Hematopoietic multipotent progenitor cell treated with erythropoietin and hydrocortisone succinate and interleukin-3 and kit ligand, for 15 days (in vitro differentiated cells): ENCODE results near the gene WDHD1.
A peak's percentile ranks its signal among the peaks of the same experiment; 100 is the strongest.
"Not testable (repeated sequence)": the region's sequence is repeated elsewhere in the genome, so short reads cannot be mapped to it uniquely, and the experiment has no call there.

Experiments
- DNase-seq: peaks from one replicate; pipeline ENCODE4 v3.0.0-alpha.2; 2015; ENCODE audit warnings: low spot score

WDHD1 gene

DNA sequence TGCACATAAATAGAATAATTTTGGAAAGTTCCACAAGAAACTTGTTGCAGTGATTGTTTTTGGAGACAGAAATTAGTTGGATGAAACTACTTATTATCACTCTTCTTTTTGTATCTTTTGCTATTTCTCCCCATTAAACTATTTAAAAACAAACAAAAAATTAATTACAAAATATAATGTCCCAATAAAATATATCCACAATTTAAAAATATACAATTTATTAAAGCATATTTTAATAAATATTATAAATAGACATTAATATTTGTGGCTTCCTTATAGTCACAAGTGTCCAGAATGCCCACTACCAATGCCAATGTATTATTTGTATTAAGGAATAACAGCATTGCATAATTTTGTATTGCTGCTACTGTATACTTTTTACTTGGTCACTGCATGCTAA lies 71.8 kb downstream of the WDHD1 start:
- no peak for DNase-seq

DNA sequence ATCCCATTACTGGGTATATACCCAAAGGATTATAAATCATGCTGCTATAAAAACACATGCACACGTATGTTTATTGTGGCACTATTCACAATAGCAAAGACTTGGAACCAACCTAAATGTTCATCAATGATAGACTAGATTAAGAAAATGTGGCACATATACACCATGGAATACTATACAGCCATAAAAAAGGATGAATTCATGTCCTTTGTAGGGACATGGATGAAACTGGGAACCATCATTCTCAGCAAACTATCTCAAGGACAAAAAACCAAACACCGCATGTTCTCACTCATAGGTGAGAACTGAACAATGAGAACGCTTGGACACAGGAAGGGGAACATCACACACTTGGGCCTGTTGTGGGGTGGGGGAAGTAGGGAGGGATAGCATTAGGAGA lies 73.3 kb downstream of the WDHD1 start:
- DNase-seq = not testable (repeated sequence)

DNA sequence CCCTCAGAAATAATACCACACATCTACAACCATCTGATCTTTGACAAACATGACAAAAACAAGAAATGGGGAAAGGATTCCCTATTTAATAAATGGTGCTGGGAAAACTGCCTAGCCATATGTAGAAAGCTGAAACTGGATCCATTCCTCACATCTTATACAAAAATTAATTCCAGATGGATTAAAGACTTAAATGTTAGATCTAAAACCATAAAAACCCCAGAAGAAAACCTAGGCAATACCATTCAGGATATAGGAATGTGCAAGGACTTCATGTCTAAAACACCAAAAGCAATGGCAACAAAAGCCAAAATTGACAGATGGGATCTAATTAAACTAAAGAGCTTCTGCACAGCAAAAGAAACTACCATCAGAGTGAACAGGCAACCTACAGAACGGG lies 74.1 kb downstream of the WDHD1 start:
- not testable (repeated sequence) for DNase-seq

DNA sequence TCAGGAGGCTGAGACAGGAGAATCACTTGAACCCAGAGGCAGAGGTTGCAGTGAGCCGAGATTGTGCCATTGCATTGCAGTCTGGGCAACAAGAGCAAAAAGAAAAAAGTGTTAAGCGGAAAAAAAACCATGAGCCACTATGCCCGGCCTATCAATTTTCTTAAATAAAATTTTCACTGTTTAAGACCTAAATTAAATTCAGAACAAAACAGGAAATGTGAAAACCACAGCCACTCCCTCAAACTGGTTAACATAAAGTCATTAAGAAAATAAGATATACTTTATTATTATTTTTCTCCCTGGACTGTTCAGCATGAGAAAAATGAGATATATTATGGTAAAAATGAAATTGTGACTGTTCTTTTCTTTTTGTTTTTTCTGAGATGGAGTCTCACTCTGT lies 79.7 kb downstream of the WDHD1 start:
- no peak for DNase-seq

DNA sequence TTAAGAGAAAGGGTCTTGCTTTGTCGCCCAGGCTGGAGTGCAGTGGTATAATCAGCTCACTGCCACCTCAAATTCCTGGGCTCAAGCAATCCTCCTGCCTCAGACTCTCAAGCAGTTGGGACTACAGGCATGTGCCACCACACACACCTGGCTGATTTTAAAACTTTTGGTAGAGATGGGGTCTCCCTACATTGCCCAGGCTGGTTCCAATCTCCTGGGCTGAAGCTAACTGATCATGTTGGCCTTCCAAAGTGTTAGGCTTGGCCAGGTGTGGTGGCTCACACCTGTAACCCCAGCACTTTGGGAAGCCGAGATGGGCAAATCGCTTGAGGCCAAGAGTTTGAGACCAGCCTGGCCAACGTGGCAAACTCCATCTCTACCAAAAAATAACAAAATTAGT lies 80.4 kb downstream of the WDHD1 start:
- DNase-seq = no peak

DNA sequence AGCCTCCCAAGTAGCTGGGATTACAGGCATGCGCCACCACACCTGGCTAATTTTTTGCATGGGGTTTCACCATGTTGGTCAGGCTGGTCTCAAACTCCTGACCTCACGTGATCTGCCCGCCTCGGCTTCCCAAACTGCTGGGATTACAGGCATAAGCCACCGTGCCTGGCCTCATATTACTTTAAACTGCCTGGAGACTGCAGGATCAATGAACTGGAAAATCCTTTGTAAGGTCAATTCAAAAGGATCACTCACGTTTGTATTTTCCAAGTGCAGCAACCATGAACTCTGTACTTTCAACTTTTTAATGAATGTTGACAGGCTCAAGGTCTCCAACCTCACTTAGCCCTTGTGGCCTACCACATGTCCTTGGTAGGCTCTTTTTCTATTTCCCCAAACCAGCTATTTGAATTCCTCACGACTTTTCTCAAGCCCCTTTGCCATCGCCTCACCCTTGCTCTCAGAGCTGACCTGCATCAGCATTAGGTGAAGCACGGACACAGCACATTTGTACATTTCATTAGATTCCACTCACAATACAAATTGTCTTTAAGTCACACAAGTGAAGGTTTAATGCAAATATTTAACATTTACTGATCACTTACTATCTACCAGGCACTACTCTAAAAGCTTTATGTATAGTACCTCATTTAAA lies 82.0 kb downstream of the WDHD1 start:
- no peak for DNase-seq

DNA sequence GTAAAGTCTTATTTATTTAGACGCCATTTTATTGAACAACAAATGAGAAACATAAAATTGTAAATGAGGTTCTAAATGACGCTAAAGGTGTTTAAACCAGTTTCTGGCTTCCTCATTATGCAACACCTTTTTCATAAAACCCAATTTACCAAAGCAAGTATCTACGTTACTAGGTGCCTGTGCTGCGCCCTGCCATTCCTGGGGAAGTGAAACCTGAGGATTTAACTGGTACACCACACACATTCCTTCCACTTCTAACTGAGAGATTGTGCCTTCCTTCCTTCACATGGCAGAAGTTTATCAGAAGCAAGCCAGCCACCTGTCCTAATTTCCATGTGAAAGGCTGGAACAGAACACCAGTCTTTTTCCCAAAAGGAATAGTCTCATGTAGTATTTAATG lies 84.0 kb downstream of the WDHD1 start:
- no peak for DNase-seq

DNA sequence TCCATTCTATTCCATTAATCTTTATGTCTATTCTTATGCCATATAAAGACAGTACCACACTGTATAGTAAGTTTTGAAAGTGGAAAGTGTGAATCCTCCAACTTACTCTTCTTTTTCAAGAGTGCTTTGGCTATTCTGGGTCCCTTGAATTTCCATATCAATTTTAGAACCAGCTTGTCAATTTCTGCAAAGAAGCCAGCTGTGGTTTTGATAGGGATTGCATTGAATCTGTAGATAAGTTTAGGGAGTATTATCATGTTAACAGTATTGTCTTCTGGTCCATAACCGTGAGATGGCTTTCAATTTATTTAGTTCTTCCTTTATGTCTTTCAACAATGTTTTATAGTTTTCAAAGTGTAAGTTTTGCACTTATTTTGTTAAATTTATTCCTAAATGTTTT lies 90.1 kb downstream of the WDHD1 start:
- no peak for DNase-seq

DNA sequence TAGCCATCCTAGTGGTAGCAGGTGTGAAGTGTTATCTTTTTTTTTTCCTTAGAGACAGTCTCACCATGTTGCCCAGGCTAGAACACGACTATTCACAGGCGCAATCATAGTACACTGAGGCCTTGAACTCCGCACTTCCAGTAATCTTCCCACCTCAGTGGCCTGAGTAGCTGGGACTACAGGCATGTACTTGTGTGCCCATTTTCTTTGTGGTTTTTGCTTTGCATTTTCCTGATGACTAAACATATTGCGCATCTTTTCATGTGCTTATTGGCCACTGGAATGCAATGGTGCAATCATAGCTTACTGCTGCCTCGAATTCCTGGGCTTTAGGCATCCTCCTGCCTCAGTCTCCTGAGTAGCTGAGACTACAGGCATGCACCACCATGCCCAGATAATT lies 90.9 kb downstream of the WDHD1 start:
- DNase-seq = no peak

DNA sequence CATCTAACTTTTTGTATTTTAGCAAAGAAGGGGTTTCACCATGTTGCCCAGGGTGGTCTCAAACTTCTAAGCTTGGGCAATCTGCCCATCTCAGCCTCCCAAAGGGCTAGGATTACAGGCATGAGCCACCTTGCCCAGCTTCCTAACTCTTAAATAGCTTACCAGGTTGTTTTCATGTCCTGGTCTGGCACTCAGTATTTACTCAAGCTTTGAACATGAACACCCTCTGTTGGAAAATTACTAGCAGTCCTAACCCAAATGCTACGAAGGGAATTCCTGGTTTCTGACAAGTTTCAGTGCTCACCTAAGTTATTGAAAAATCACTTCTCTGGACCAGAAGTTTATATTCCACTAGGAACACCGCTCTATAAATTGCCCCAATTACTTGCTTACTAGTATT lies 91.8 kb downstream of the WDHD1 start:
- DNase-seq = no peak

DNA sequence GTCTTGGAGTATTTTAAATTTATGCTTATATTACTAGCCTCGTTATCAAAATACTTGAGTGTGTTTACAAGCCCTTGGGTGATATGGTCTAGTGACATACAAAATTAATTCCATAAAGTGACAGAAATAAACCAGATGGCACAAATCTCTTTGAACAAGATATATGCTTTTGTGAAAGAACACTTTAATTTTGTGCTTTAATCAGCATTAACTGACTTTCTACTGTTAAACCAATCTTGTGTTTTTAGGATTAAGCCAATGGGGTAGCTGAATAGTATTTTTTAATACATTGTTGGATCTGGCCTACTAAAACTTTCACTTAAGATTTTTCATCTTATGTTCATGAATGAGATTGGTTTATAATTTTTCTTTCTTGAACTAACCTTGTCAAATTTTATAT lies 93.9 kb downstream of the WDHD1 start:
- no peak for DNase-seq

DNA sequence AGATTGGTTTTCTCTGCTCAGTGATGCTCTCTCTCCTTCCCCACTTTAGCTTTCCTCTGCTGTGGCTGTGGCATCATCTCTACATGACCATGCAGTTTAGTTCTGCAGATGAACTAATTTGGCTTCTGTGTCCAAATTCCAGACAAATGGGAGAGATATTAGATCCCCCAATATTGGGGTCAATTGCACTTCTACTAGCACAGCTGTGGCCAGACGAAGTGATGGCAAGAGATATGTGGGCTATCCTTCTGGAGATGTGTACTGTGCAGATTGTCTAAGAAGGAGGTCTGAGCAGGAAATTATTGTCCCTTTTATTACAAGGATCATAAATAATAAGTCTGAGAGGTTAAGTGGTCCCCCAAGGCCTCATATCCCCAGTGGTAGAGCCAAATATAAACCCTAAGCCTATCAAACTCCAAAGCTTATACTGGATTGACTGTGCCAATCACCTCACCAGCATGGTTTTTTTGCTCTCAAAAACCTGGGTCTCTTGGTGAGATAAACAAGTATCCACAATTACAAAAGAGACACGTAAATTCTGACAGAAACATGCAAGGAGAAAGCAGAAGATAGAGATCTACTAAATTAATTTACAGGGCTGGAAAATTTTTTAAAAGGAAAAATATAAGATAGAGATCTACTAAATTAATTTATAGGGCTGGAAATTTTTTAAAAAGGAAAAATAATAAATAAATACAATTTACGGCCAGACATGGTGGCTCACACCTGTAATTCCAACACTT lies 95.1 kb downstream of the WDHD1 start:
- DNase-seq = peak; percentile 48

DNA sequence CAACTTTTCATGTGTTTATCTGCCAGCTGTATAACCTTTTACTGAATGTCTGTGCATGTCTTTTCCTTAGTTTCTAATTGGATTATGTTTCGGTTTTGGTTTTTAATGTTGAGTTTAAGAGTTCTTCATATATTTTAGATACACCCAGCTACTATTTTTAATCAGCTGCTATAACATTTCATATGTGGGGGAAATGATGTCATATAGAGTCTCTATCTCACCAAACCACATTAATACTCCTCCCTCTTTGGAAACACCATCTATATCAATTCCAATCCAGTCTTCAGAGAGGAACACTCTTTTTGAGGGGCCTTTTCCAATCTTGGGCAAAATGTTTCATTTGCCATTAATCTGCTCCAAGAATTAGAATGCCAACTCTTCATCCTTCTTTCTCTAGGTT lies 95.8 kb downstream of the WDHD1 start:
- peak; percentile 89 for DNase-seq

DNA sequence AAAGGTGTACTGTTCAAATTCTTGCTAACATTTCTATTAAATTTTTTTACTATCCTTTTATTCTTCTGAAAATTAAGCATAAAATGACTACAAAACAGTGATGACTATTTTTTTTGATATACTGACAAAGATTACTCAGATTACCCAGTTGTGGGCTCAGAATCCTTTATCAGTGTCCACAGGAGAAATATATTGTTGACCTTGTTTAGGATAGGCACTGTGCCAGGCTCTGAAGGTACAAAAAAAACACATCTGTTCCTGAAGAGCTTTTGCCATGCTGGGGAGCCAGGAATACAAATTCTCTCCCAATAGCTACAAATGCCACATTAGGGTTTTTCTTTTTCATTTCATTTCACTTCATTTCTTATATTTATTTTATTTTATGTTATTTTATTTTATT lies 97.3 kb downstream of the WDHD1 start:
- DNase-seq = peak; percentile 51

DNA sequence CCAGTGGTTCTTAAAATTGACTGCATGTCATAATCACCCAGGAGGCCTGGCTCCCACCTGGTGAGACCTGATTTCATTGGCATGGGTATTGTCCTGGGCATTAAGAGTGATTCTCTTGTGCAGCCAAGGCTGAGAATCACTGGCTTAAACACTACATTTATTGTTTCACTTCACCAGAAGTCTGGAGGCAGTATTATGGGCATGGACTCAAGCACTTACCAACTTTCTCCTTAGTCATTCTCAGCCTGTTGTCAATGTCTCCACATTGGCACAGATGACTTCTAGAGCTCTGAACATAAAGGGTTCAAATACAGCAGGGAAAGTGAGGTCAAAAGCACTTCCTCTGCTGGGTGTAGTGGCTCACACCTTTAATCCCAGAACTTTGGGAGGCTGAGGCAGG lies 98.7 kb downstream of the WDHD1 start:
- DNase-seq = peak; percentile 61

DNA sequence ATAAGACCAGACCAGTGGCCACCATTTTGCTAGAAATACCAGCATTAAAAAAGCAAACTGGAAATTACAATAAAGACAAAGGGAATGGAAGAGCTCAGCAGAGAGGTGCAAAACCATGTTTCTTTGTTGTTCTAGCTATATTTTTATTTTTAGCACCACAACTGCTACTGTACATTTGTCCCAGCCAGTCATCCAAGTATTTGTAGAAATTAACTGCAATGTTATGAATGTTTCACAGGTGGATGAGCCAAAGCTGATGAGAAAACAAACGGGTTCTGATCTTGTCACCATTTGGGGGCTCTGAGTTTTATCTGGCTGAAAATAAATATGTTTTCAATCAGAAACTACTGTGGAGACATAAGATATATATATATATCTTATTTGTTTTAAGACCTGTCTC lies 99.3 kb downstream of the WDHD1 start:
- DNase-seq = no peak

DNA sequence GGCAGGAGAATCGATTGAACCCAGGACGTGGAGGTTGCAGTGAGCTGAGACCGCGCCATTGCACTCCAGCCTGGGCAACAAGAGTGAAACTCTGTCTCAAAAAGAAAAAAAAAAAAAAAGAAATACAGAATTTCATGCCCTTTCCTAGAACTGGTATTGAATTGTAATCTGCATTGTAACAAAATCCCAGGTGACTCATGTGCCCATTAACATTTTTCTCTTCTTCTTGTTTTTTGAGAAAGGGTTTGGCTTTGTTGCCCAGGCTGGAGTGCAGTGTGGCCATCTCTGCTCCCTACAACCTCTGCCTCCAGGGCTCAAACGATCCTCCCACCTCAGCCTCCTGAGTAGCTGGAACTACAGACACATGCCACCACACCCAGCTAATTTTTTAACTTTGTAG lies 100.3 kb downstream of the WDHD1 start:
- DNase-seq = not testable (repeated sequence)

DNA sequence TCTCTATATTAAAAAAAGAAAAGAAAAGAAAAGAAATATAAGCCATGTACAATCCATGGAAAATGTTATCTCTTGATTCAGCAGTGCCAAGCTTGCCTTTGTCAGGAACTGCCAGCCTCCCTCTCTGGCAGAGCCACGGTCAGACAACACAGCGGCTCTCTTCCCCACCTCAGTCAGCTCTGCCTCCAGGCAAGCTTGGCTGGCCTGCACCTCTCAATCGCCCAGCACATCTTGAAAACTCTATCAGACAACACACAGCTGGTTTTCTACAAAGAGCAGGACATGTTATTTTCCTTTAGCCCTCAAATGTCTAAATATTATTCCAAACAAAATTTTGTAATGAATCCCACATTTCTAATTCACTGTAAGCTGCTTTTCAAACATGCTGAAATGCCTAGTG lies 104.3 kb downstream of the WDHD1 start:
- no peak for DNase-seq

DNA sequence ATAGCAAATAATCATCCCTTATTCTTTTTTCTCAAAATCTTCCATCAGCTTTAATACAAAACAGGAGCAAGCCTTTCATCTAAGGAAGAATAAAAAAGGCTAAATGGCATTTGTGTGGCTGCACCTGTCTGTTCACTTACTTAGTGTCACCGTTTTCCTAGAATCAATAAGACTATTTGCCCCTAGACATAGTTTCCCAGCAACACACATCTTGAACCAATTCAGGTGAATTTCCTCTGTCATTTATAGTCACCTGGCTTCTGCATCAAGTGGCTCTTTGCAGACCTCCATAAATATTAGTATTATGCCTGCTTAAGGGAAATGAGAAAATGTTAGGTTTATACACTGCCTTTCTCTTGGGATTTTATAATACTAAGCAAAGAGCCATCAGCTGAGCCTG lies 106.8 kb downstream of the WDHD1 start:
- DNase-seq = no peak

DNA sequence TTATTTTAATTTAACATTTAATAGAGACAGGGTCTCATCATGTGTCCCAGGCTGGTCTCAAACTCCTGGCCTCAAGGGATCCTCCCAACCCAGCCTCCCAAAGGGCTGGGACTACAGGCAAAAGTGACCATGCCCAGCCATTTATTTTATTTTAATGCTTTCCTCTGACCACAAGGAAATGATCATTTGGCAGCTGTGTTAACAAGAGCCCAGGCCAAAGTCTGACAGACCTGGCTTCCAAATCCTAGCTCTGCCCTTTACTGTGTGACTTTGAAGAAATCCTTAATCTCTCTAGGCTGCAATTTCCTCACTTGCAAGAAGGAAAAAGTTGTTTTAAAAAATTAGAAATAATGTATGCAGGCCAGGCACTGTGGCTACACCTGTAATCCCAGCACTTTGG lies 107.6 kb downstream of the WDHD1 start:
- DNase-seq = no peak

DNA sequence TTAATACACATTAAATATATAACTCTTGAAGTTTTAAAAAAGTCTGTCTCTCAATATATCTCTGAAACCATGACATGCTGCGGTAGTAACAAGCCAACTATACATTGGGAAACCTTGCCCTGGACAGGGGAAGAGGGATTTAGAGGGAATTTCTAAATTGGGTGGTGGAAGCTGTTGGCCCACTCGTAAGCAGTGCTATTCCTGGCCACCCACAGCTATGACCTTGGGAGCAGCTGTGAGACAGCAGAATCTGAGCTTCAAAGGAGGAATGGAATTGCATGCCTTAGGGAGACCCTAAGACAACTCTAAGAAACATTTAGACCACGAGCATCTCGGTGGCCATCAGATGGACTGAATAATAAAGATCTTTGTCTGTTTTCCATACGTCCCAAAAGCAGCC lies 108.5 kb downstream of the WDHD1 start:
- no peak for DNase-seq

DNA sequence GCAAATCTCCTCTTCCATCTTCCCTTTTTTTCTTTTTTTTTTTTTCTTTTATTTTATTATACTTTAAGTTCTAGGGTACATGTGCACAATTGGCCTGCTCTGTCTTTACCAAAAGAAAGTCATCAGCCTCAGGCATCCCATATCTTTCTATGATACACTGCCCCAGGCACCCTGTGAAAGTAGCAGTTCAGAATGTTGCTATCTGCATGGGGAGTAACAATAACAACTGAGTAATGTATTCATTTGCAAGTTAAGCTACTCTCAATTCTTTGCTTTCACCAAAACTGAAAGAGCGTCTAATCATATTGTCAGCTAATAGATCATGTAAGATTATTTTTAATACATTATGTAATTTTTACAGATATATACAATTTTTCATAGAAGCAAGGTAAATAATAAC lies 110.8 kb downstream of the WDHD1 start:
- no peak for DNase-seq

DNA sequence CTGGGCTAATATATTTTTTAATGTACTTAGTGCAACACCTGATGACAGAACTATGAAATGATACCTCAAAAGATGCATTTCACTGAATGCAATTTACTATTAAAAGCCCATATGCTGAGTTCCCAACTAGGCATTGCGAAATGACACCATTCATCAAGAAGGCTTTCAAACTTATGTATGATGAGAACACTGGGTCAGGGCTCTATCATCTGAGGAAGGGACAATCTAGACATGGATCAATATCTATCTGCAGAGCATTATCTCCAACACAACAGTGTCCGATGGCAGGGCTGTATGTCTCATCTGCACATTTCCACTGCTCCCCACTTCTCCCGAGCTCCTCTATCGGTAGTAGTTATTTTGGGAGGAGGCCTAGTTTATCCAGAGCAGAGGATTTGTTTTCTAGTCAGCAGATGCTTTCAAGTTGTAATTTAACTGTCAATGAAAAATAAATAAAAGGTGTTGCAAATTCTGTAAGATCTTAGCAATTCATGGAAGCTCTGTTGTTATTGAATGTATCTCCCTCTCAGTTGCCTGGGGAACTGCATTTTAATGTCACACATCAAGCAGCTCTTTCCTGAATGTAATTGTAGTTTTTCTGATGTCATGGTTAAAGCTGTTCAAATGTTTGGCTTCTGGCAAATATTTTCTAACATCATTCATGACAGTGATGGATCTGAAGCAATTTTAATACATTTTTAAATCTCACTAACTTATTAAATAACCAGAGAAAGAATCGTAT lies 116.9 kb downstream of the WDHD1 start:
- no peak for DNase-seq
